GM12873 (cell line): ENCODE data around the gene LIN9.

Experiments used
- CTCF ChIP-seq: IDR thresholded peaks from 2 replicates; pipeline ENCODE4 v1.5.1; 2012; ENCODE audit warnings: low read depth, mild to moderate bottlenecking, moderate library complexity, low read length, control low read depth; ENCODE audit not compliant: insufficient read depth; ENCODE audit errors: missing control alignments

The LIN9 gene

GRCh38 chr1:226306425-226306824 lies 2.5 kb downstream of the LIN9 start:
- no peak for TF ChIP-seq CTCF

- TF ChIP-seq CTCF, result no peak
Observed at GRCh38 chr1:226305184-226305583, 3.8 kb downstream of the LIN9 start.

- TF ChIP-seq CTCF, result no peak
Observed at GRCh38 chr1:226304291-226304955, 4.5 kb downstream of the LIN9 start.

- TF ChIP-seq CTCF, result no peak
Observed at GRCh38 chr1:226302731-226303130, 6.2 kb downstream of the LIN9 start.

- TF ChIP-seq CTCF, result no peak
Observed at GRCh38 chr1:226296911-226297310, 12.1 kb downstream of the LIN9 start.

- no peak for TF ChIP-seq CTCF
Observed at GRCh38 chr1:226293553-226293920, 15.4 kb downstream of the LIN9 start.

- TF ChIP-seq CTCF, result no peak
Observed at GRCh38 chr1:226292874-226293552, 16.0 kb downstream of the LIN9 start.
